Measurements from ENCODE around the gene MDP1. TPM values are rescaled to one million over a fixed set of nuclear protein-coding genes. Genes with fewer than 3 reads are reported as not detected.

Gene MDP1
- total RNA-seq, 2 donors from 2014 or later: 19.1 to 25.5 TPM

GRCh38 chr14:24179961-24180796, 35.7 kb downstream of the MDP1 start:
- no peaks in the 10 kb centered on the region for H3K27me3 ChIP-seq (replicated peaks; ENCODE audit: insufficient read depth)
- peaks cover 3% of the 10 kb centered on the region for H3K4me1 ChIP-seq (replicated peaks)
- TF ChIP-seq POLR2AphosphoS5 (IDR thresholded peaks at IDR 0.05): peak; percentile 68
- TF ChIP-seq, protein P1, sequence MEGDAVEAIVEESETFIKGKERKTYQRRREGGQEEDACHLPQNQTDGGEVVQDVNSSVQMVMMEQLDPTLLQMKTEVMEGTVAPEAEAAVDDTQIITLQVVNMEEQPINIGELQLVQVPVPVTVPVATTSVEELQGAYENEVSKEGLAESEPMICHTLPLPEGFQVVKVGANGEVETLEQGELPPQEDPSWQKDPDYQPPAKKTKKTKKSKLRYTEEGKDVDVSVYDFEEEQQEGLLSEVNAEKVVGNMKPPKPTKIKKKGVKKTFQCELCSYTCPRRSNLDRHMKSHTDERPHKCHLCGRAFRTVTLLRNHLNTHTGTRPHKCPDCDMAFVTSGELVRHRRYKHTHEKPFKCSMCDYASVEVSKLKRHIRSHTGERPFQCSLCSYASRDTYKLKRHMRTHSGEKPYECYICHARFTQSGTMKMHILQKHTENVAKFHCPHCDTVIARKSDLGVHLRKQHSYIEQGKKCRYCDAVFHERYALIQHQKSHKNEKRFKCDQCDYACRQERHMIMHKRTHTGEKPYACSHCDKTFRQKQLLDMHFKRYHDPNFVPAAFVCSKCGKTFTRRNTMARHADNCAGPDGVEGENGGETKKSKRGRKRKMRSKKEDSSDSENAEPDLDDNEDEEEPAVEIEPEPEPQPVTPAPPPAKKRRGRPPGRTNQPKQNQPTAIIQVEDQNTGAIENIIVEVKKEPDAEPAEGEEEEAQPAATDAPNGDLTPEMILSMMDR (IDR thresholded peaks at IDR 0.05): no peak
- H3K9me3 ChIP-seq: no peaks in the 10 kb centered on the region
- WGBS: 63% methylated on average over 18 of the region's 18 CpGs
- no peak for DNase-seq (ENCODE audit: low spot score)
- intact Hi-C loops (cut with DNase I): no loop called here
- no peak overlapping the region for H3K4me3 ChIP-seq
- H3K27ac ChIP-seq: peak overlapping the region; percentile 34 to 77
- peaks cover 0 to 13% of the 10 kb centered on the region in 2 donors for H3K36me3 ChIP-seq

- WGBS: 83% methylated on average over 12 of the region's 14 CpGs
- intact Hi-C loops (cut with DNase I): no loop called here
- no peak for DNase-seq (ENCODE audit: low spot score)
- peaks cover 3% of the 10 kb centered on the region for H3K4me1 ChIP-seq (replicated peaks)
- peak overlapping the region; percentile 34 to 77 for H3K27ac ChIP-seq
- TF ChIP-seq POLR2A (IDR thresholded peaks at IDR 0.05) (no peak), POLR2AphosphoS5 (IDR thresholded peaks at IDR 0.05) (no peak)
- TF ChIP-seq, protein P1 (IDR thresholded peaks at IDR 0.05): no peak
- no peaks in the 10 kb centered on the region for H3K27me3 ChIP-seq (replicated peaks; ENCODE audit: insufficient read depth)
- peaks cover 0 to 8% of the 10 kb centered on the region in 2 donors for H3K36me3 ChIP-seq
- no peak overlapping the region for H3K4me3 ChIP-seq
- no peaks in the 10 kb centered on the region for H3K9me3 ChIP-seq
These were observed 36.4 kb downstream of the MDP1 start for GRCh38 chr14:24179294-24179960.

- no peak for TF ChIP-seq POLR2AphosphoS5 (IDR thresholded peaks at IDR 0.05)
- TF ChIP-seq, protein P1 (IDR thresholded peaks at IDR 0.05): no peak
- no peak for TF ChIP-seq POLR2A (IDR thresholded peaks at IDR 0.05)
- Histone ChIP-seq H3K27me3 (replicated peaks; ENCODE audit: insufficient read depth) (no peaks in the 10 kb centered on the region), H3K4me3 (no peak overlapping the region), H3K9me3 (no peaks in the 10 kb centered on the region), H3K4me1 (replicated peaks) (peaks cover 3% of the 10 kb centered on the region), H3K27ac (no peak overlapping the region), H3K36me3 (no peaks in the 10 kb centered on the region)
- intact Hi-C loops (cut with DNase I): no loop called here
- DNase-seq (ENCODE audit: low spot score): no peak
- WGBS: 77% methylated on average over 10 of the region's 12 CpGs
These were observed 37.3 kb downstream of the MDP1 start for GRCh38 chr14:24178399-24179178.

DNA sequence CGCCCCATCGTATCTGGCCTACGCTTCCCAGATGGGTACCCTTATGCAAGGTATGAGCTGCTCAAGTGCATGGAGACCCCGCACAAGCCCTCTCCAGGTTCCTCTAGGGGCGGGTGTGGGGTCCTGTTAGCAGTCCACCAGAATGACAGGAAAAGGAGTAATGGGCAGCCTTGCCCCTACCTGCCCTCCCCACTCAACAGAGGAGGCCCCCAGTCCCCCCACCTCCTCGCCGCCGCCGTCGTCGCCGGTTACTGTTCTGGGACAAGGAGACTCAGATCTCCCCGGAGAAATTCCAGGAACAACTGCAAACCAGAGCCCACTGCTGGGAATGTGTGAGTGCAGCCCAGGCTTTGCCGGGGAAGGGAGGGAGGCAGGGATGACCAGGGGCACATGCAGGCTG, 38.0 kb downstream of the MDP1 start:
- Histone ChIP-seq H3K9me3 (no peaks in the 10 kb centered on the region), H3K36me3 (no peaks in the 10 kb centered on the region), H3K4me3 (no peak overlapping the region), H3K27ac (no peak overlapping the region), H3K4me1 (replicated peaks) (peaks cover 3% of the 10 kb centered on the region), H3K27me3 (replicated peaks; ENCODE audit: insufficient read depth) (no peaks in the 10 kb centered on the region)
- 88% methylated on average over 14 of the region's 14 CpGs for WGBS
- intact Hi-C loops (cut with DNase I): no loop called here
- DNase-seq (ENCODE audit: low spot score): no peak
- no peak for TF ChIP-seq POLR2A (IDR thresholded peaks at IDR 0.05)
- TF ChIP-seq, protein P1 (IDR thresholded peaks at IDR 0.05): no peak
- no peak for TF ChIP-seq POLR2AphosphoS5 (IDR thresholded peaks at IDR 0.05)

All from prostate gland (tissue), 2 donors.